ENCODE measurements around the gene PPFIA4.
A peak's percentile ranks its signal among the peaks of the same experiment; 100 is the strongest.

The PPFIA4 gene

GRCh38 chr1:203074610-203075009 lies 48.3 kb downstream of the PPFIA4 start:
- no peaks in the 10 kb centered on the region for H3K9me3 Mint-ChIP-seq (ENCODE audit: low read depth)
- peaks cover 6% of the 10 kb centered on the region for H3K4me1 Mint-ChIP-seq (ENCODE audit: low read depth)
- H3K4me3 Mint-ChIP-seq, result peak overlapping the region; percentile 58
- H3K27me3 Mint-ChIP-seq, result peaks cover 29% of the 10 kb centered on the region
- H3K27ac Mint-ChIP-seq, result no peak overlapping the region
- peaks cover 2% of the 10 kb centered on the region for H3K36me3 Mint-ChIP-seq

DNA sequence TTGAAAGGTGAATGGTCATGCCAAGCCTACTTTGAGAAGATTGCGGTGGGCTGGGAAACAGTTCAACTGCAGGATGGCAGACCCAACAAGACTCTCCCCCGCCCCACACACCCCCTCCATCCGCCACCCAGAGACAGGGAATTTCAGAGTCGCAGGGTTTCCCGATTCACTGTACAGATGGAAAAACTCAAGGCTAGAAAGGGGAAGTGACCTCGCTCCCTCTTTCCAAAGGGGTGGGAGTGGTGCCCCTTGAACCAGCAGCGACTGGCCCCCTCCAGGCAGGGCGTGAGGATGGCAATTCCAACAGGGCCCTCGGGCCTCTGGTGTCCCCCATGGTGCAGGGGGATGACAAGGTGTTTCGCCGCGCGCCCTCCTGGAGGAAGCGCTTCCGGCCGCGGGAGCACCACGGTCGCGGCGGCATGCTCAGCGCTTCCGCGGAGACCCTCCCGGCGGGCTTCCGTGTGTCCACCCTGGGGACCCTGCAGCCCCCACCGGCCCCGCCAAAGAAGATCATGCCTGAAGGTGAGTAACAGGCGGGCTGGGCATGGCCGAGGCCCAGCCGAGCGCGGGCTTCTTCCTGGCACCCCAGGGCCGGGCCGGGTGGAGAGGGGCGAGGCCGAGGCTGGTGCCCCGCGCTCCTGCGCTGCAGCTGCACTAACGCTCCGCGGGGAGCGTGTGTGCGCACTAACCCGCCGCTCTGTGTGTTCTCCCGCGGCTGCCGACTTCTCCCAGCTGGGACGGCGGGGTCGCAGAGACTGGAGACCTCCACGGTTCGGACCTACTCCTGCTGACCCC lies 49.1 kb downstream of the PPFIA4 start:
- no peaks in the 10 kb centered on the region for H3K9me3 Mint-ChIP-seq (ENCODE audit: low read depth)
- peaks cover 2% of the 10 kb centered on the region for H3K36me3 Mint-ChIP-seq
- no peak overlapping the region for H3K27ac Mint-ChIP-seq
- H3K4me3 Mint-ChIP-seq, result peak overlapping the region; percentile 38
- H3K4me1 Mint-ChIP-seq (ENCODE audit: low read depth), result peaks cover 6% of the 10 kb centered on the region
- peaks cover 32% of the 10 kb centered on the region for H3K27me3 Mint-ChIP-seq

- no peaks in the 10 kb centered on the region for H3K9me3 Mint-ChIP-seq (ENCODE audit: low read depth)
- H3K4me1 Mint-ChIP-seq (ENCODE audit: low read depth), result peaks cover 6% of the 10 kb centered on the region
- peaks cover 2% of the 10 kb centered on the region for H3K36me3 Mint-ChIP-seq
- H3K4me3 Mint-ChIP-seq, result peak overlapping the region; percentile 76
- peaks cover 32% of the 10 kb centered on the region for H3K27me3 Mint-ChIP-seq
- no peak overlapping the region for H3K27ac Mint-ChIP-seq
Observed at GRCh38 chr1:203076031-203076511, 49.8 kb downstream of the PPFIA4 start.

DNA sequence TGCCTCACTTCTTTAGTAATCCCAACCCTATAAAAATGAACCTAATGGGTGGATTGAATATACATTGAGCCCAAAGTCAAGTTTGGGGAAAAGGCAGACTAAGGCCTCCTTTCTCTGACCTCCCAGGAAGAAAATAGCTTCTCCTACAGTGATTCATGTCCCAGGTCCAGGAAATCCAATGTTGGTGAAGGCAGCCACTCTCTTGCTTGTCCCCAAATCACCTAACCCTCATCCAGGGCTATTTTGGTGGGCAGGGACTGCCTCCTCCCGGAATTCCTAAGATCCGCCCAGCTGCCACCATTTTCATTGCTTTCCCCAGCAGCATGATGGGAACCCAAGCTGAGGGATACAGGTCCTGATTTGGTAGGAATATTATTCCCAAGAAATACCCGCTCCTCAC lies 51.1 kb downstream of the PPFIA4 start:
- H3K4me3 Mint-ChIP-seq, result no peak overlapping the region
- H3K27me3 Mint-ChIP-seq, result peaks cover 36% of the 10 kb centered on the region
- no peak overlapping the region for H3K27ac Mint-ChIP-seq
- H3K9me3 Mint-ChIP-seq (ENCODE audit: low read depth), result no peaks in the 10 kb centered on the region
- H3K4me1 Mint-ChIP-seq (ENCODE audit: low read depth), result peaks cover 6% of the 10 kb centered on the region
- H3K36me3 Mint-ChIP-seq, result peaks cover 2% of the 10 kb centered on the region

DNA sequence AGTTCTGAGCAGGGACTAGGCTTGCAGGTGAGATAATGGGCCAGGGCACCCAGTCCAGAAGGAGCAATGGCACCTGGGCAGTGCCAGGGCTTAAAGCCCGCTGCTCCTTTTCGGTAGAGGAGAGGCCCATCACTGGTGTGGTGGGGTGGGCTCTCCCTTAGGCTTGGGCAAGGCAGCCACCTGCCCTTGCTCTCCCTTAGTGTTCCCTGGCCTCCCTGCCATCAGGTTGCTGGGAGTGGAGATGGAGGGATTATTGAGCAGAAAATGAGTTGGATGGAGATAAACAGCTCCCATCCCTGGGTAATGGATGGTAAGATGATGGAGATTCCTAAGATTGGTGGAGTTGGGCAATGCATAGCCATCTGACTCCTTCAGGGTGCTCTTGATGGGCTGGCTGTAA lies 51.7 kb downstream of the PPFIA4 start:
- peaks cover 2% of the 10 kb centered on the region for H3K36me3 Mint-ChIP-seq
- no peaks in the 10 kb centered on the region for H3K9me3 Mint-ChIP-seq (ENCODE audit: low read depth)
- peaks cover 34% of the 10 kb centered on the region for H3K27me3 Mint-ChIP-seq
- H3K4me1 Mint-ChIP-seq (ENCODE audit: low read depth), result peaks cover 6% of the 10 kb centered on the region
- H3K27ac Mint-ChIP-seq, result no peak overlapping the region
- no peak overlapping the region for H3K4me3 Mint-ChIP-seq

DNA sequence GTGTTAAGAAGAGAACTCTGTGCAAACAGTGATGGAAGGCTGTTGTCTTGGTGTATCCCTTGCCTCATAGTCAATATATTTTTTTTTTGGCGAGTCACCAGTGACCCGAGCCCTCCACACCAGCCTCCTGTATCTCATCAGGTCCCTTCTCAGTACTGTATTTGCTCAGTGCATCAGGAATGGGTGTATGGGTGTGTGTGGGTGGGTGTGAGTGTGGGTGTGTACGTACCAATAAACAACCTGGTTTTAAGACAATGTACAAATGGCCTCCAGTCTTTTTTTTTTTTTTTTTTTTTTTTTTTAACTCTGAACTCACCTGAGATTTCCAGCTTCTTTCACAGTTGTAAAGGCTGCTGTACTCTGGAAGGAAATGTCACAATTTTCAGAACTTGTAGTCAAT lies 52.2 kb downstream of the PPFIA4 start:
- Mint-ChIP-seq H3K4me1 (ENCODE audit: low read depth) (peaks cover 6% of the 10 kb centered on the region), H3K27me3 (peaks cover 30% of the 10 kb centered on the region), H3K36me3 (no peaks in the 10 kb centered on the region), H3K4me3 (no peak overlapping the region), H3K9me3 (ENCODE audit: low read depth) (no peaks in the 10 kb centered on the region), H3K27ac (no peak overlapping the region)

- H3K36me3 Mint-ChIP-seq, result no peaks in the 10 kb centered on the region
- peaks cover 22% of the 10 kb centered on the region for H3K27me3 Mint-ChIP-seq
- H3K27ac Mint-ChIP-seq, result no peak overlapping the region
- H3K9me3 Mint-ChIP-seq (ENCODE audit: low read depth), result no peaks in the 10 kb centered on the region
- peaks cover 3% of the 10 kb centered on the region for H3K4me1 Mint-ChIP-seq (ENCODE audit: low read depth)
- H3K4me3 Mint-ChIP-seq, result no peak overlapping the region
Observed at GRCh38 chr1:203080456-203080855, 54.2 kb downstream of the PPFIA4 start.

GRCh38 chr1:203081465-203082230 lies 55.4 kb downstream of the PPFIA4 start:
- no peaks in the 10 kb centered on the region for H3K36me3 Mint-ChIP-seq
- no peak overlapping the region for H3K4me3 Mint-ChIP-seq
- H3K9me3 Mint-ChIP-seq (ENCODE audit: low read depth), result no peaks in the 10 kb centered on the region
- H3K4me1 Mint-ChIP-seq (ENCODE audit: low read depth), result no peaks in the 10 kb centered on the region
- H3K27ac Mint-ChIP-seq, result no peak overlapping the region
- peaks cover 18% of the 10 kb centered on the region for H3K27me3 Mint-ChIP-seq

DNA sequence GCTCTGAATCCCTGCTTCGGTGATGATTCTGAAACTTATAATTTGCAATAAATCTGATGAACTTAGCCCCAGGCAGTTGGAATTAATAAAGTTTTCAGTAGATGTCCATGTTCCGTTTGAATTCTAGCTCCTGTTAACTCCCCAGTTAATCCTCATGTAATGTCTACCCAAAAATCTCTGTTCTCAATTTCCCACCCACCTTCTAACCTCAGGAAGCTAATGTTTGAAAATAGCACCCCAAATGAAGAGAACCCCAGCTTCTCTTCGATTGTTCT lies 55.9 kb downstream of the PPFIA4 start:
- no peaks in the 10 kb centered on the region for H3K4me1 Mint-ChIP-seq (ENCODE audit: low read depth)
- no peak overlapping the region for H3K4me3 Mint-ChIP-seq
- no peaks in the 10 kb centered on the region for H3K9me3 Mint-ChIP-seq (ENCODE audit: low read depth)
- peaks cover 17% of the 10 kb centered on the region for H3K27me3 Mint-ChIP-seq
- no peak overlapping the region for H3K27ac Mint-ChIP-seq
- no peaks in the 10 kb centered on the region for H3K36me3 Mint-ChIP-seq

GRCh38 chr1:203082571-203083462 lies 56.5 kb downstream of the PPFIA4 start:
- Mint-ChIP-seq H3K4me1 (ENCODE audit: low read depth) (no peaks in the 10 kb centered on the region), H3K27ac (no peak overlapping the region), H3K4me3 (no peak overlapping the region), H3K9me3 (ENCODE audit: low read depth) (no peaks in the 10 kb centered on the region), H3K27me3 (peaks cover 13% of the 10 kb centered on the region), H3K36me3 (no peaks in the 10 kb centered on the region)

- no peaks in the 10 kb centered on the region for H3K4me1 Mint-ChIP-seq (ENCODE audit: low read depth)
- no peak overlapping the region for H3K27ac Mint-ChIP-seq
- no peaks in the 10 kb centered on the region for H3K36me3 Mint-ChIP-seq
- peaks cover 10% of the 10 kb centered on the region for H3K27me3 Mint-ChIP-seq
- H3K4me3 Mint-ChIP-seq, result no peak overlapping the region
- H3K9me3 Mint-ChIP-seq (ENCODE audit: low read depth), result no peaks in the 10 kb centered on the region
Observed at GRCh38 chr1:203083463-203083921, 57.2 kb downstream of the PPFIA4 start.

GRCh38 chr1:203084588-203085527 lies 58.6 kb downstream of the PPFIA4 start:
- Mint-ChIP-seq H3K4me1 (ENCODE audit: low read depth) (no peaks in the 10 kb centered on the region), H3K4me3 (no peak overlapping the region), H3K27me3 (peaks cover 7% of the 10 kb centered on the region), H3K36me3 (no peaks in the 10 kb centered on the region), H3K27ac (no peak overlapping the region), H3K9me3 (ENCODE audit: low read depth) (no peaks in the 10 kb centered on the region)

GRCh38 chr1:203085528-203086406 lies 59.5 kb downstream of the PPFIA4 start, which contains the start of gene MYOG:
TSS of gene MYOG (minus strand) at chr1:203086012. CDS start at chr1:203085961, 51 bp downstream.
- Mint-ChIP-seq H3K27me3 (peaks cover 7% of the 10 kb centered on the region), H3K4me1 (ENCODE audit: low read depth) (no peaks in the 10 kb centered on the region), H3K9me3 (ENCODE audit: low read depth) (no peaks in the 10 kb centered on the region), H3K36me3 (no peaks in the 10 kb centered on the region), H3K27ac (no peak within 1 kb of the TSS), H3K4me3 (no peak within 1 kb of the TSS)
